ENCODE data around the gene VDAC2.
"Not testable (repeated sequence)": the region's sequence is repeated elsewhere in the genome, so short reads cannot be mapped to it uniquely, and the experiment has no call there.

GRCh38 chr10:75203046-75203620 lies 7.5 kb upstream of the VDAC2 start:
- TF ChIP-seq EZH2phosphoT487 (IDR thresholded peaks at IDR 0.05; ENCODE audit: insufficient read depth, low read depth); EZH2 (IDR thresholded peaks at IDR 0.05; ENCODE audit: insufficient read depth, poor library complexity, severe bottlenecking): not testable (repeated sequence)
